SK-N-SH (cell line): ENCODE measurements around the gene PYGO2.

Source experiments
- CHD2 ChIP-seq: fragments of 150-350 bp; IDR thresholded peaks from 2 replicates; pipeline ENCODE4 v1.6.1; 2018; ENCODE audit warnings: low read length; ENCODE audit not compliant: partially characterized antibody
- CTCF ChIP-seq: fragments of 200-600 bp; sonication (generic); IDR thresholded peaks from 2 replicates; pipeline ENCODE4 v1.6.1; 2017; ENCODE audit warnings: antibody characterized with exemption, mild to moderate bottlenecking, moderate library complexity
- FOXJ3 ChIP-seq: sonication (generic); formaldehyde crosslinking; IDR thresholded peaks from 2 replicates; pipeline ENCODE4 v1.5.1; 2020; ENCODE audit warnings: mild to moderate bottlenecking, missing genetic modification reagents
- POLR2AphosphoS5 ChIP-seq: IDR thresholded peaks from 2 replicates; pipeline ENCODE4 v1.6.1; 2012; ENCODE audit warnings: low read depth, low read length
- TCF12 ChIP-seq: IDR thresholded peaks from 2 replicates; pipeline ENCODE4 v1.4.0; 2012
- USF2 ChIP-seq: fragments of 150-350 bp; IDR thresholded peaks from 2 replicates; pipeline ENCODE4 v1.6.1; 2017; ENCODE audit warnings: antibody characterized with exemption, low read length, low read depth, borderline replicate concordance
- YY1 ChIP-seq: IDR thresholded peaks from 2 replicates; pipeline ENCODE4 v1.4.0; 2012; ENCODE audit warnings: low read depth, mild to moderate bottlenecking

- TF ChIP-seq CHD2 (no peak), FOXJ3 (CRISPR knock-in tag) (no peak), CTCF (no peak), TCF12 (no peak), USF2 (no peak), YY1 (no peak), POLR2AphosphoS5 (no peak)
Observed at GRCh38 chr1:154969860-154970452, 8.4 kb upstream of the PYGO2 start.
